ENCODE results near the gene CBFA2T2. TPM values are rescaled to one million over a fixed set of nuclear protein-coding genes. Genes with fewer than 3 reads are reported as not detected.

The CBFA2T2 gene
- total and polyA plus RNA-seq, 2 donors (not counting 1 experiment from before 2014, with no cell fraction given): 26.9 to 30.0 TPM

DNA sequence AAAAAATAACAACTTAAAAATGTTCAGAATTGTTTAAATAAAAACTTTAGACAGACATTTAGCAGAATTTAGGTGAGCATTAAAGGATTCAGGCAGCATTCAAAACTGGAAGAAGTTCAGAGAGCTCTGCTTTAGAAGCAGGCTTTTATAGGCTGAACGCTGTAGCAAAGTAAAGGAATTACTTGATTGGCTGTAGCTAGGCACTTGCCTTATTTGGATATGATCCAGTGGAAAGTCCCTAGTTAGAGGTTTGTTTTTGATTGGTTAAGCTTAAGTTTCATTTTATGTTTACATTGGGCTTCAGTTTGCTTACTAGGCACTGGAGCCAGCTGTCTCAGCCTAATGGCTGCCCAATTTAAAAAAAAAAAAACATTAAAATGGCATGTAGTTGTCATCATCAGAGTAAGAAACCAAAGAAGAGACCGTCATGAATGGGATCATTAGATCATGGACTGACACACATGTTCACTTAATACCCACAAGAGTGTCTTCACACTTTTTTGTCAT, 65.1 kb downstream of the CBFA2T2 start:
- H3K4me3 ChIP-seq (ENCODE audit: control extremely low read depth in 1 of 5, extremely low read depth in 1 of 5, insufficient read depth in 1 of 5, low read depth in 2 of 5, low read length in 4 of 5): peak overlapping the region in 2 of 5 experiments; percentile 24 to 40
- ChIA-PET CTCF (interaction anchor here (1.1 to 1.2 kb wide), 3 partner anchors 14 to 130 kb away, joined by 3 read pairs; no protein-coding TSS in a partner anchor), POLR2A (interaction anchor here (0.6 to 0.7 kb wide), 3 partner anchors 53 to 557 kb away, joined by 3 to 4 read pairs (median 3); partner anchors contain the start of gene EIF2S2)
- Mint-ChIP-seq H3K9me3 (ENCODE audit: insufficient read depth) (no peaks in the 10 kb centered on the region), H3K27me3 (no peaks in the 10 kb centered on the region), H3K4me3 (peak overlapping the region; percentile 79), H3K4me1 (peaks cover 34% of the 10 kb centered on the region), H3K27ac (peak overlapping the region; percentile 96)
- WGBS (ENCODE audit: insufficient coverage): 0% methylated on average over 1 of the region's 2 CpGs
- peak overlapping the region; percentile 92 to 97 for H3K27ac ChIP-seq (ENCODE audit: low read length in 2 of 2)
- no peaks in the 10 kb centered on the region for H3K9me3 ChIP-seq (ENCODE audit: control extremely low read depth in 1 of 3, control insufficient read depth in 2 of 3, insufficient read depth in 1 of 3, low read length in 2 of 3)
- peak overlapping the region; percentile 69 for H3K4me2 ChIP-seq (replicated peaks; ENCODE audit: low read depth, low read length, poor library complexity, severe bottlenecking)
- peak; percentile 96 for ATAC-seq (ENCODE audit: low read depth)
- no peaks in the 10 kb centered on the region for H4K20me1 ChIP-seq (ENCODE audit: control insufficient read depth, insufficient read depth, low read length, poor library complexity, severe bottlenecking)
- peak overlapping the region; percentile 47 for H3K9ac ChIP-seq (ENCODE audit: low read length)
- H3K4me1 ChIP-seq (ENCODE audit: control insufficient read depth in 2 of 2, insufficient read depth in 2 of 2, low read length in 2 of 2): peaks cover 28 to 31% of the 10 kb centered on the region in 2 donors
- intact Hi-C loops (cut with micrococcal nuclease): loop anchor here (1.0 to 10.0 kb wide), 8 partner anchors 14 to 1322 kb away; partner anchors contain the start of genes ACSS2, ACTL10, CBFA2T2 and CHMP4B
- H2AFZ ChIP-seq (ENCODE audit: insufficient read depth, low read depth, low read length, poor library complexity, severe bottlenecking): peak overlapping the region; percentile 79
- TF ChIP-seq EZH2 (IDR thresholded peaks at IDR 0.05; ENCODE audit: borderline replicate concordance, insufficient read depth, low read depth, low read length, poor library complexity, severe bottlenecking) (no peak), CTCF (IDR thresholded peaks at IDR 0.05) (no peak)
- DNase-seq: peak; percentile 90
- H3K27me3 ChIP-seq (replicated peaks in 1 of 4; ENCODE audit: control extremely low read depth in 1 of 4, control insufficient read depth in 3 of 4, insufficient read depth in 4 of 4, low read length in 3 of 4): no peaks in the 10 kb centered on the region
- peaks cover 0 to 3% of the 10 kb centered on the region in 2 experiments for H3K36me3 ChIP-seq (replicated peaks in 1 of 2; ENCODE audit: control extremely low read depth in 1 of 2, control insufficient read depth in 1 of 2, extremely low read depth in 1 of 2, insufficient read depth in 2 of 2, low read length in 1 of 2)
- H3K79me2 ChIP-seq (ENCODE audit: control insufficient read depth, insufficient read depth, low read length): peaks cover 48% of the 10 kb centered on the region

DNA sequence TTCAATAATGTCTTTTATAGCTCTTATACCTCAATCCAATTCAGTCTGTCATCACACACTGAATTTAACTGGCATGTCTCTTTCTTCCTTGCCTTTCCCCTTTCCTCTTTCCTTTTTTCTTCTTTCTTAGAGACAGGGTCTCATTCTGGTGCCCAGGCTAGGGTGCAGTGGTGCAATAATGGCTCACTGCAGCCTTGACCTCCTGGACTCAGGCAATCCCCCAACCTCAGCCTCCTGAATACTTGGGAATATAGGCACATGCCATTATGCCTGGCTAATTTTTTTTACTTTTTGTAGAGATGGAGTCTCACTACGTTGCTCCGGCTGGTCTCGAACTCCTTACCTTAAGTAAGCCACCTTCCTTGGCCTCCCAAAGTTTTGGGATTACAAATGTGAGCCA, 65.9 kb downstream of the CBFA2T2 start:
- Histone ChIP-seq H3K36me3 (replicated peaks in 1 of 2; ENCODE audit: control extremely low read depth in 1 of 2, control insufficient read depth in 1 of 2, extremely low read depth in 1 of 2, insufficient read depth in 2 of 2, low read length in 1 of 2) (peaks cover 0 to 2% of the 10 kb centered on the region in 2 experiments), H3K9me3 (ENCODE audit: control extremely low read depth in 1 of 3, control insufficient read depth in 2 of 3, insufficient read depth in 1 of 3, low read length in 2 of 3) (no peaks in the 10 kb centered on the region), H3K27me3 (replicated peaks in 1 of 4; ENCODE audit: control extremely low read depth in 1 of 4, control insufficient read depth in 3 of 4, insufficient read depth in 4 of 4, low read length in 3 of 4) (no peaks in the 10 kb centered on the region), H2AFZ (ENCODE audit: insufficient read depth, low read depth, low read length, poor library complexity, severe bottlenecking) (peak overlapping the region; percentile 79), H3K4me2 (replicated peaks; ENCODE audit: low read depth, low read length, poor library complexity, severe bottlenecking) (peak overlapping the region; percentile 69), H4K20me1 (ENCODE audit: control insufficient read depth, insufficient read depth, low read length, poor library complexity, severe bottlenecking) (no peaks in the 10 kb centered on the region), H3K27ac (ENCODE audit: low read length in 2 of 2) (peak overlapping the region; percentile 92 to 97), H3K4me1 (ENCODE audit: control insufficient read depth in 2 of 2, insufficient read depth in 2 of 2, low read length in 2 of 2) (peaks cover 28 to 31% of the 10 kb centered on the region in 2 donors), H3K9ac (ENCODE audit: low read length) (peak overlapping the region; percentile 47), H3K4me3 (ENCODE audit: control extremely low read depth in 1 of 5, extremely low read depth in 1 of 5, insufficient read depth in 1 of 5, low read depth in 2 of 5, low read length in 4 of 5) (peak overlapping the region in 1 of 5 experiments; percentile 40), H3K79me2 (ENCODE audit: control insufficient read depth, insufficient read depth, low read length) (peaks cover 54% of the 10 kb centered on the region)
- Mint-ChIP-seq H3K27ac (peak overlapping the region; percentile 96), H3K9me3 (ENCODE audit: insufficient read depth) (no peaks in the 10 kb centered on the region), H3K4me3 (peak overlapping the region; percentile 68), H3K27me3 (no peaks in the 10 kb centered on the region), H3K4me1 (peaks cover 34% of the 10 kb centered on the region)
- TF ChIP-seq CTCF (IDR thresholded peaks at IDR 0.05) (no peak), EZH2 (IDR thresholded peaks at IDR 0.05; ENCODE audit: borderline replicate concordance, insufficient read depth, low read depth, low read length, poor library complexity, severe bottlenecking) (no peak)
- POLR2A ChIA-PET: no interaction called here
- ATAC-seq (ENCODE audit: low read depth) (no peak), DNase-seq (no peak)
- intact Hi-C loops (cut with micrococcal nuclease): loop anchor here (1.0 to 10.0 kb wide), 8 partner anchors 13 to 1322 kb away; partner anchors contain the start of genes ACSS2, ACTL10, CBFA2T2 and CHMP4B
- CTCF ChIA-PET: interaction anchor here (1.2 kb wide), 1 partner anchor 13 kb away, joined by 3 read pairs; no protein-coding TSS in a partner anchor
- 100% methylated on average over 2 of the region's 3 CpGs for WGBS (ENCODE audit: insufficient coverage)

All from B cell (primary cell).